C4-2B (cell line): ENCODE data around the gene CENPX.

Source experiments
- H3K27ac ChIP-seq: fragments of 450-650 bp; 2 replicates; pipeline ENCODE4 v1.5.1; 2017
- CTCF ChIP-seq: fragments of 450-650 bp; conservative IDR thresholded peaks from 2 replicates; pipeline ENCODE4 v1.5.1; 2017; ENCODE audit warnings: mild to moderate bottlenecking
- ZFX ChIP-seq: fragments of 450-650 bp; IDR thresholded peaks from 2 replicates; pipeline ENCODE4 v1.6.1; 2017

The CENPX gene

GRCh38 chr17:81968850-81969812 lies 53.5 kb downstream of the CENPX start:
- H3K27ac ChIP-seq = no peak overlapping the region
- no peak for TF ChIP-seq ZFX
- TF ChIP-seq CTCF = no peak
